Omental fat pad (tissue), 4 donors: ENCODE results near the gene VGF. TPM values are rescaled to one million over a fixed set of nuclear protein-coding genes. Genes with fewer than 3 reads are reported as not detected.

ENCODE experiments used
- ATAC-seq: fragments of 150-250 bp; one replicate; pipeline ENCODE4 v1.9.1; 2016; ENCODE audit warnings: mild to moderate bottlenecking, moderate library complexity; ENCODE audit not compliant: low FRiP score
- DNase-seq: peaks from one replicate; pipeline ENCODE4 v3.0.0-alpha.2; 2019; ENCODE audit warnings: low spot score
- CTCF ChIP-seq, 3 donors: fragments of 450-650 bp; IDR thresholded peaks; one replicate each; pipeline ENCODE4 v1.5.1; 2016 to 2017; ENCODE audit warnings: antibody characterized with exemption in 3 of 3, mild to moderate bottlenecking in 3 of 3, moderate library complexity in 2 of 3
- total RNA-seq, 4 donors: library from RNA; depleted of rRNA; stranded (reverse); fragments of >200 nt; gene quantifications; one replicate each; pipeline ENCODE4 v1.1.0, GENCODE V29; 2016

VGF gene
- total RNA-seq, 4 donors from 2014 or later, result 0.60 TPM; not detected in 3

- no peak for ATAC-seq
- DNase-seq, result no peak
- no peak for TF ChIP-seq CTCF (IDR thresholded peaks at IDR 0.05)
These were observed 5.4 kb downstream of the VGF start for GRCh38 chr7:101159696-101160674.

- DNase-seq, result no peak
These were observed 8.3 kb downstream of the VGF start for GRCh38 chr7:101156866-101157589.

GRCh38 chr7:101156277-101156676 lies 9.1 kb downstream of the VGF start:
- TF ChIP-seq CTCF (IDR thresholded peaks at IDR 0.05), result no peak
- ATAC-seq (no peak), DNase-seq (no peak)

More at GRCh38 chr7:101156866-101157589, 8.3 kb downstream of the VGF start:
- no peak for TF ChIP-seq CTCF (IDR thresholded peaks at IDR 0.05)
- no peak for ATAC-seq

GRCh38 chr7:101155303-101155702 lies 10.1 kb downstream of the VGF start:
- ATAC-seq (no peak), DNase-seq (no peak)
- TF ChIP-seq CTCF (IDR thresholded peaks at IDR 0.05), result no peak

- peak; percentile 46 for ATAC-seq
- no peak for TF ChIP-seq CTCF (IDR thresholded peaks at IDR 0.05)
- no peak for DNase-seq
These were observed 10.7 kb downstream of the VGF start for GRCh38 chr7:101154693-101155102.

GRCh38 chr7:101153969-101154692 lies 11.2 kb downstream of the VGF start, which contains the start of gene AP1S1:
Gene AP1S1, plus strand, starts transcription at chr7:101154476. Its CDS starts 39 bp downstream, at chr7:101154515.
- ATAC-seq (peak; percentile 96), DNase-seq (peak; percentile 81)
- TF ChIP-seq CTCF (IDR thresholded peaks at IDR 0.05), result no peak
